Astrocyte of the hippocampus (primary cell): ENCODE data around the gene ARID4B.
"Not testable (repeated sequence)": the region's sequence is repeated elsewhere in the genome, so short reads cannot be mapped to it uniquely, and the experiment has no call there.

Experiments used
- DNase-seq: peaks from one replicate; pipeline ENCODE4 v3.0.0; 2011; ENCODE audit warnings: low read depth, low spot score

Gene ARID4B

DNA sequence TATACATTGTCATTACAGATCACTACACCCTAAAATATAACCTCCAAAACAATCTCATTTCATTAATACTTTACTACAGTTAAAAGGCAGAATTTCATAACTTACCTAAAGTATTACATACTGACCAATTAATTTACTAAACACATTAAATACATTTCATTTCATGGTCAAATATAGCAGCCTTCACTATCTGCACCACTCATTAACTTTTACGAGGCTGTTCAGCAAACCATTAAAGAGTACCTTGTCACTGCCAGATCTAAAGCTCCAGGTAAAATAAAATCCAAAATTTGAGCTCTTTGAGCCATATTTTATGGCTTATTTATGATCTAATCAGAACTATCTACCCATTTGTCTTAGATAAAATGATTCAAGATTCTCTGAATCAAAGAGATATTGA is 100.6 kb downstream of the ARID4B start:
- DNase-seq = no peak

DNA sequence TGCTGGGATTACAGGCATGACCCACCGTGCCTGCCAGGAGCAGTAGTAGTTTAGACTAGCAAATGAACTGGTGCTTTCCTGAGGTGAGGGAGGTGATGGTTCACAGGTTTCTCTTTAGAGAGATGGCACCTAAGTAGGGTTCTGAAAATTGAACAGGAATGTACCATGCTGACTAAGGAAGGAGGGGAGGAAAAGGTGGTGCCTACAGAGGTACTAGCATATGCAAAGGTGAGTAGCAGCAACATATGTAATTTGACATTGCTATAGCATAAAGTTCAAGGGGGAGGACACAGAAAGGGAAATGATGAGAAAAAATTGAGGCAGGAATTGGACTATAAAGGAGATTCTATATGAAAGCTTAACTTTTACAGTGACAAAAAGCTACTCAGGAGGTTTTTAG is 101.0 kb downstream of the ARID4B start:
- no peak for DNase-seq

DNA sequence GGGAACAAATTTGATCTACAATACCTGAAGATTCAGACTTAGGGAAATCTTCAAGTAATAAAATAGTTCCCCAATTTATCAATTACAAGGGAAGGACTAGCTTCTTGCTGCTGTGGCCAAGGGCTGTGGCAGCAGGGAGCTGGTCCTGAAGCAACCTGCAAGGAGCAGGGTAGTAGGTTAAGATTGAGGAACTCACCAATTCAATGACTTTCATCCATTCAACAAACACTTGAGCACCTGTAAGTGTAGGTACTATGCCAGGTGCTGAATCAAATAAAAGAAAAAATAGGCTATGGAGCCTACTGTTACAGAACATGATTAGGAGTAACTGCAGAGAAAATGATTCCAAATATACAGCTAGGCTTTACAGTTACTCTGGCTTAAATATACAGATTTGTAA is 102.7 kb downstream of the ARID4B start:
- no peak for DNase-seq

DNA sequence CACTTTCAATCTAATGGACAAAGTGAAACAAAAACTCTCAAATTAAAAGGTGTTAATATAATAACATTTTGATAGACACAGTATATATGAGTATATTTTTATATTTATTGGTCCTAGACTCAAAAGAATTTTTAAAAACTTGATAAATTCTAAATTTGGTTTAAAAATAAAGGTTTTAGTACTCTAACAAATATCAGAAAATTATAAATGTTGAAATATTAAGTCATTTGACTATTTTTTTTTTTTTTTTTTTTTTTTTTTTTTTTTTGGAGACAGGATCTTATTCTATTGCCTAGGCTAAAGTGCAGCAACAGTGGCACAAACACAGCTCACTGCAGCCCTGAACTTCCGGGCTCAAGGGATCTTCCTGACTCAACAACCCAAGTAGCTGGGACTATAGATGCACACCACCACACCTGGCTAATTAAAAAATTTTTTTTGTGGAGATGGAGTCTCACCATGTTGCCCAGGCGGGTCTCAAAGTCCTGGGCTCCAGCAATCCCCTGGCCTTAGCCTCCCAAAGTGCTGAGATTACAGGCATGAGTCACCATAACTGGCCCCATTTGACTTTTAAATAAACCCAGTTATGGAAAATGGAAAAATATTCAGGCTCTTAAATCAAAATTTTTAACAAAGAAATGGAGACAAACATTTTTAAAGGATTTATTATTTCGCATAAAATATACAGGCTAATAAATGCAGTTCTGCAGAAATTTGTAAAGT is 106.2 kb downstream of the ARID4B start:
- DNase-seq = no peak

DNA sequence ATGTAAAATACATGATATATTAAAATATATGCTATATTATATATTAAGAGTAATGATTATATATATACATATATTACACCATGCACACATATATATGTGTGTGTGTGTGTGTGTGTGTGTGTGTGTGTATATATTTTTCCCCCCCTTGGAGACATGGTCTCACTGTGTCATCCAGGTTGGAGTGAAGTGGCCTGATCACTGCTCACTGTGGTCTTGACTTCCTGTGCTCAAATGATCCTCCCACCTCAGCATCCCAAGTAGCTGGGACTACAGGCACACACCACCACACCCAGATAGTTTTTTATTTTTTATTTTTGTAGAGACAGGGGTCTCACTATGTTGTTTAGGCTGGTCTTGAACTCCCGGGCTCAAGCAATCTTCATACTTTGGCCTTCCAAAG is 112.5 kb downstream of the ARID4B start:
- no peak for DNase-seq

DNA sequence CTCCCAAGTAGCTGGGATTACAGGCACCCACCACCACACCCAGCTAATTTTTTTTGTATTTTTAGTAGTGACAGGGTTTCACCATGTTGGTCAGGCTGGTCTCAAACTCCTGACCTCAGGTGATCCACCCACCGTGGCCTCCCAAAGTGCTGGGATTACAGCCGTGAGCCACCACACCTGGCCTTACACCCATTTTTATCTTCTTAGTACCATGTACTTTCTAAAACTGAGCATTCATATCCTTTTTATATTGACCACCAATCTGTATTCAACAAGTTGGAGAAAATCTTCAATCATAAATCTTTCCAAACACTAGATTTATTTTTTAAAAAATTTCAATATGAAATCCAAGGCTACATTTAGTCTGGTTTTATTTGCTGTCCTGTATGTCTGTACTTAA is 113.0 kb downstream of the ARID4B start:
- not testable (repeated sequence) for DNase-seq

DNA sequence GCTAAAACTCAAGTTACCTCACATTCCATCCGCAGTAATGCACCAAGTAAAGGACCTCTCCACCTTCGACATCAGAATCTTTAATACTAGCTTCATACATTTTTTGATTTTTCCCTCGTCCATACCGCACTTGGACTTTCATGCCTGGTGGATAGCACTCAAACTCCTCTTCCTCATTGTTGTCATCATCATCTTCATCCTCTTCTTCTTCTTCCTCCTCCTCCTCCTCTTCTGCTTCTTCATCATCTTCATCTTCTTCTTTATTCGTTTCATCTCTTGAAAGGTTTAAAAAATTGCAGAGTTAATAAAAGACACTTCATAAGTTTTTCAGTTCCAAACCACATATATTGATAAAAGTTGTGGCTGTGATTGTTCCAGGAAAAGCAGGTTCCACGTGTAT is 114.2 kb downstream of the ARID4B start:
- no peak for DNase-seq

DNA sequence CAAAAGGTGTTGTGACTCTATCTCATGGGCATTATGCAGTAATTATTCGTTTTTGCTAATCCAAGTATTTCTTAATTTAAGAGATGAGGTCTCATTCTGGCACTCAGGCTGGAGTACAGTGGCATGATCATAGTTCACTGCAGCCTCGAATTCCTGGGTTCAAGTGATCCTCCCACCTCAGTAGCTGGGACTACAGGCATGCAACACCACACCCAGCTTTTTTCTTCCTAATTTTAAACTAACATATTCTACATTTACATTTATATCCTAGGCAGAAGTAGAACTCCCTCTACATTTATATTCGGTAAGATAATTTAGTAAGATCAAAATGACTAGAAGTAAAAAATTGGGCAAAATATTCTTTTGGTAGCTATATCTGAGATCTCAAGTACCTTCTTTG is 116.5 kb downstream of the ARID4B start:
- no peak for DNase-seq

DNA sequence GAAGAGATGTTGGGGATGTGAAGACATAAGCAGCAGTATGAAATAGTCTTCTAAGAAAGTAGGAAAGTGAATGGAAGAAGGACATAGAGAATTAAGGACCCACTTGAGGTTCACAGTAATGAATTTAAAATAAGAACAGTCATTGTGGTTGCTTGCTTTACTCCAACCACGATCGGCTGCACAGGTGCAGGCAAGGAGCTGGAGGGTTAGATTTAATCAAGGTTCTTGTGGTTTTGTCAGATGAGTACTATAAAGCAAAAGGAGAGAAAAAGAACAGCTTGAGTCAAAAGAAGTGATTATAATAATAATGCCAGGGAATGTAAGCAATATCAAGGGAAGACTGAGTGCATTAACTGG is 120.8 kb downstream of the ARID4B start:
- DNase-seq = peak; percentile 48

DNA sequence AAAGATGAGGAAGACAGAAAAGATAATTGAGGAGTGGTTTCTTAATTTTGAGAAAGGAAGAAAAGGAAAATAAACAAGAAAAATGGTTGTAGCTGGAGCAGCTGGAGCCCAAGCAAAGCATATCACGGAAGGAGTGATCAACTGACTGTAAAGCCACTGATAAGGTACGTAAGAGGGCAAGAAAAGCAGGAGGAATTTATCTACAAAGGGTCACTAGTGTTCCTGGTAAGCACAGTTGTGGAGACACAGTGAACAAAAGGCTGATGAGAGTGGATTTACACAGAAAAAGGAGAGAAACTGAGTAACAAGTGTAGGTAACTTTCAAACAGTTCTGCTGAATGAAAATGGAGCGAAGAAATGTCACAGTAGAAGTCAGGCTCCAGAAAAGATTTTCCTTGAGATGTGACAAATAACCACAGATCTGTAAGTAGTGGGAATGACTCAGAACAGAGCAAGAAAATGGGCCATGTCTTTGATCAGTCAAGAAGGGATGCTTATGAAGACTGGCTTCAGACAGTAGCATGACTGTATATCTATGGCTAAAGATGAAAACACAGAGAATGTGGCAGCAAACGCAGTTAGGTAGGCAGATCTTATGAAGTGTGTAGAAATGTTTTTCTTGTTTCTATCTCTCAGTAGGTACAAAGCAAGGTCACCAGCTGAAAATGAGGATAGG is 121.3 kb downstream of the ARID4B start:
- peak; percentile 35 for DNase-seq

DNA sequence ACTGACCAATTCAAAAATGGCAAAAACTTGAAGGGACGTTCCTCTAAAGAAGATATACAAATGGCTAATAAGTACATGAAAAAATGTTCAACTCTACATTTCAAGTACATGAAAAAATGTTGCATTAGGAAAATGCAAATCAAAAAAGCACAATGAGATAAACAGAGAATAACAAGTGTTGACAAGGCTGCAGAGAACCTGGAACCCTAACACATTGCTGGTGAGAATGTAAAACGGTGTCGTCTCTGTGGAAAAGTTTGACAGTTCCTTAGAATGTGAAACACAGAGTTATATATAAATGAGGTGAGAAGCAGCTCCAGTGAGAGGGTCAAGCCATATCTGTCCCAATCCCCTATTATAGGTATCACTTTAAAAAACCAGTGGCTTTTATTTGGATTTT is 122.3 kb downstream of the ARID4B start:
- DNase-seq = no peak

DNA sequence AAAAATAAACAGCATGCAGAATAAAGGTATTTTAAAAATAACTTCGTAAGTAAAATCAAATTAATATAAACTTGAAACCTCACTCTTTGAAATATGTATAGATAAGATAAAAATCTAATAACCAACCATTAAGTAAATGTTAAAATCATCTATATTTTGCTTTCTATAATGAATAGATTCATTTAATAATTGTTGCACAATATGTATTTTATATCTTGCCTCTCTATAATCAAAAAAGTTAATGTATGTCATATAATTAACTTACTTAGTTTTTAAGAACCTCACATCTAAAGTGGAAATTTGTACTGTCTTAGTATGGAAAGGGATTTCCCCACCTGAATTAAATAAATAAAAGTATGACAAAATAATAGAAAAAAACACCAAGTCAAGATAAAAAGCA is 124.6 kb downstream of the ARID4B start:
- no peak for DNase-seq

DNA sequence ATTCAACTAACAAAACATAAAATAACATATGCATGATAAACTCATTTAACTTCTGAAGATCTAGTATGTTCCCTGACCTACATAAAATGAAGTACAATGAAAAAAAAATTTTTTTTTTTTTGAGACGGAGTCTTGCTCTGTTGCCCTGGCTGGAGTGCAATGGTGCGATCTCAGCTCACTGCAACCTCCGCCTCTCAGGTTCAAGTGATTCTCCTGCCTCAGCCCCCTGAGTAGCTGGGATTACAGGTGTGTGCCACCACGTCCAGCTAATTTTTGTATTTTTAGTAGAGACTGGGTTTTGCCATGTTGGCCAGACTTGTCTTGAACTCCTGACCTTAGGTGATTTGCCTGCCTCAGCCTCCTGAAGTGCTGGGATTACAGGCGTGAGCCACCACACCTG is 125.5 kb downstream of the ARID4B start:
- not testable (repeated sequence) for DNase-seq

DNA sequence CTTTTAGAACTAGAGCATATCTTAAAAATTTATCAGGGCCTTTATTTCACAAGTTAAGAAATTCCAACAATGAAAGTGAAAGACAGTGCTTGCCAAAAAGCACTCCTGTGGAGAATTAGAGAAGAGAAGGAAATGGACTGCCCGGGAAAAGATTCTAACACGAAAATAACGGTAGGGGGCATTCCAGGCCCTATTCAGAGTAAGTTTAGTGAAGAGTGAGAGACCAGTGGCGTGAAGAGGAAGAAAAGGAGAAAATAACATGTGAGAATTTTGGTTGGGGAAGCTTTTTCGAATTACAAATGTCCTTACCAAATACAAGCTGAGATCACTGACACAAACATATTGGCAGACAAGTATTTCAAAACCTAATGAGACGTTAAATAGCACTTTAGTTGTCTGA is 128.5 kb downstream of the ARID4B start:
- peak; percentile 69 for DNase-seq

DNA sequence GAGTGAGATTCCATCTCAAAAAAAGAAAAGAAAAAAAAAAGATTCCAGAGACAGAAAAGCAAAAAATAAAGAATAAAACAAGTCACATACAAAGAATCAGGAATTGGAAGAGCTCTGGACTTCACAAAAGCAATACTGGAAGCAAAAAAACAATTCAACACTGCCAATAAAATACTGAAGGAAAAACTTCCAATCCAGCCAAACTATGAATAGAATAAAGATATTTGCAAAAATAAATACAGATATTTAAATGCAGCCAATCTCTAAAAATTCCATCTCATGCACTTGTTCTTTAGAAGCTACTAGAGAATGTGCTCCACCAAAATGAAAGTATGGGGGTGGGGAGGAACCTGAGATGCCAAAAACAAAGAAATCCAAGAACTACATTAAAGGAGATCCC is 137.5 kb downstream of the ARID4B start:
- DNase-seq = no peak

DNA sequence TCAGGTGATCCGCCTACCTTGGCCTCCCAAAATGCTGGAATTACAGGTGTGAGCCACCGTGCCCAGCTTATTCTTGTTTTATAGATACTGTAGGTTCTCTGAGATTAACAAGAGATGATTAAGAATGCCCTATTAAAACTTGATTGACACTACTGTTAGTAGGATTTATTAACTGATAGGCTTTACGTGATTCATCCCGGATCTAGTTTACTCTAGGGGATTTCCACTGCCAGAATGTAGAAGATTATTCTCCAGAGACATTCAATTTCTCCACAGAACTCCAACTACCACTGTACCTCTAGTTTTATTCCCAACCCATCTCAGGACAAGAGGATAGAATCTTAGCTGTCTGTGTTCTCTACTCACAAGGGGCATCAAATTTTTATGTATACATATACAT is 140.7 kb downstream of the ARID4B start:
- DNase-seq = no peak

DNA sequence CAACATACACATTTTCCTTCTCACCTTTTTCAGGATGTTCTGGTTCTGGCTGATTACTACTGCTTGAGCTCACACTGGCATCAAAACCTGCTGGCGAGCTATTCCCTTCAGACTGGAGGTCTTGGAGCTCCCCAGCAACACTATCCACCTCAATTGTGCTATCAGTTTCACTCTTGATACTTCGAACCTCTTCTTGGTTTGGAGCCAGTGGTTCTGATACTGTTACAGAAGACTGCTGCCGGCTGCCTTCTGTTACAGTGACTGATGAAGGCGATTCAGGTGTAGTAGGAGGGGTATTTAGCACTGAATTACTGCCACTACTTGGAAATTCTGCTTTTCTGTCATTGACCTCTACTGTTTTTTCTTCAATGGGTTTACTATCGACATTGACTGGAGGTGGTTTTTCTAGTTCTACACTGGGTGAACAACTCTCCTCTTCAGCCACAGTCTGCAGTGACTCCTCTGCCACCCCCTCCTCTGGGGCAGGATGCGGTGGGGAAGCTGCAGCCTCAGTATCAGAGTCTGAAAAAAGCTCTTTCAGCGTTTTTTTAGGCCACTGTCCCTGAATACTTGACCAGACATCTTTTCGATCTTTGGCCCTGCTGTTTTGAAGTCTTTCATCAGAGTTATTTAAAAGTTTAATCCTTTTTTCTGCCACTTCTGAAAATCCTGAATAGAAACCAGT is 146.3 kb downstream of the ARID4B start:
- no peak for DNase-seq

DNA sequence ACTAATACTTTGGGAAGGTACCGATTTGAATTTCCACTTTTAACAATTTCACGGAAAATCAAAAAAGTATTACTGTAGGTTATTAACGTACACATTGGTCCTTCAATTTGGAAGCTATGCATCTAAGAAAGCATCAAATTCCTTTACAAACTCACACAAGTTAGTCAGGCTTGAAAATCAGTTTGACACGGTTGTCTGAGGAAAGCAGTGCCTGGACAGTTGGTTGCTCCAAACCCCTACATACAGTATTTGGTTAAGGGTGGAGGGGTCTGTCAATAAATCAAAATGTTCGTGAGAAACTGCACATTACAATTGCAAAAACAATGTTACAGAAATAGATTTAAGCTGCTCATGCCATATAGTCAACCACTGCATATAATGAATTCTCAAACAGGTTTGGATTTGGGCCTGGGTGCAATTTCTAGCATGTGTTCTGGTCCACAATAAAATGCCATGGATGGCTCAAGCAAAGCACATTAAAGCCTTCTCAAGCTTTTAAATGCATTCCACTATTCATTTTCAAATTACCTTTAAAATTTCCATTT is 147.0 kb downstream of the ARID4B start:
- DNase-seq = no peak

DNA sequence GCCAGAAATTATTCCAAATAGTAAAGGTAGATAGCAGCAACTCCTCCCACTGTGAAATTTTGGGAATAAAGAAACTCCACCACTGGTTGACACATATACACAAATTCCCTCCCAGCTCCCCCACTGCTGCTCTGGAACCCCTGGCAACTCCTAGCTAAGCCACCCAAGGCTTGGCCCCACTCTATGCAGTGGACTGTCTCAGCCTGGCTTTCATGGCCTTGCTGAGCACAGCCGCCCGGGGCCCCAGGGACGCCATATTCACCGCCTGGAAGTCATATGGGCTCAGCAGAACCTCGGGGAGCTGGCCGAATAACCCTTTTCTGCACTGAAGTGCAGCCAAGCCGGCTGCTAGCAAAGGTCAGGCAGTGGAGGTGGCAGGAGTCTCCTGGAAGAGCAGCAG is 151.5 kb downstream of the ARID4B start:
- DNase-seq = no peak

DNA sequence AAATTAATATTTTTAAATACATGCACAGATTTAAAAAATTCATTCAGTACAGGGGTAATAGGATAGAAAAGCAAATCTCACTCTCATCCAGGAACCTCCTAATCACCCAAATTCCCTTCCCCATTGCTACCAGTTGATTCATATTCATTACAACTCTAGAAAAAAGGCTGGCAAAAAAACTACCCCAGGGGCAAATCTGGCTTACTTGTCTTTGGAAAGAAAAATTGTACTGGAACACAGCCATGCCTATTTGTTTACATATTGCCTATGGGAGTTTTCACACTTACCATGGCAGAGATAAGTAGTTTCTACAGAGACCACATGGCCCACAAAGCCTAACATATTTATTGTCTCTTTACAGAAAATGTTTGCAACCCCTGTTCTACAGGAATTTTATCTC is 158.0 kb downstream of the ARID4B start:
- DNase-seq = no peak

DNA sequence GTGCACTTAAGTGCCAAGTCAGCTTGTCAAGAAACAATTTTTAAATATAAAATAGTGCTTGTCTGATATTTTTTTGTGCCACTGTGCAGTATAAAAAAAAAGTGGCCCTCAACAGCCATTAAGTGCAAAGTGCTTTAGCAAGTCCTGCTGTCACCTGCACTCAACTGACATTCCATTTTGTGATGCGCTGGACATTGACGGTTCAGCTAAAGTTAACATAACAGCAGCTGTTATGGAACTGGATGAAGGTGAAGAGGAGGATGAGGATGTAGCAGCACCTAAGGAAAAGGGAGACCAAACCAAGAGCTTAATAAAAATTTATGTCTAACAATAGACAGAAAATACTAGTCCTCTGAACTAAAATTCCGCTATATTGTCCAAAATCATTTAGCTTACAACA is 159.6 kb downstream of the ARID4B start:
- no peak for DNase-seq

DNA sequence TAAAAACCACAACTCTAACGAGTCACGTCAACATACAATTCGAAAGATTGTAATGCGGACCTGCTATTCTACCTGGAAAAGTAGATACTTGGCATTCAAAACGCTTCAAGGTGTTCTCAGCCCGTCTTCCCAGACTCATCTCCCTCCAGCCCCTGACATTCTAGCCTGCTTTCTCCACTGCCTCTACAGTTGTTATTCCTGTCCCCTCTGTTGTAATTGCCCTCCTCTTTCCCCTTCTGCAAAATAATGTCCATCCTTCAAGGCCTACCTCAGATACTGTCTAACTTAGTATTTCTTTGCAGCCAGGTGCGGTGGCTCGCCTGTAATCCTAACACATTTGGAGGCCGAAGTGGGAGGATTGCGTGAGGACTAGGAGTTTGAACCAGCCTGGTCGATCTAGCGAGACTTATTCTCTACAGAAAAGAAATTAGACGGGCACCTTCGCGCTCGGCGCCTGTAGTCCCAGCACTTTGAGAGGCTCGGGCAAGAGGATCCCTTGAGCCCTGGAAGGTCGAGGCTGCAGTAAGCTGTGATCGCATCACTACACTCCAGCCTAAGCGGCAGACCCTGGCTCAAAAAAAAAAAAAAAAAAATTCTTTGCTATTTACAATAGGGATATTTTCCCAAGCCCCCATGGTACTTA is 166.2 kb downstream of the ARID4B start:
- no peak for DNase-seq
